GM12878 (cell line): ENCODE results near the gene PHRF1. TPM values are rescaled to one million over a fixed set of nuclear protein-coding genes. Genes with fewer than 3 reads are reported as not detected.

Source experiments
- ATAC-seq: fragments of 200-7000 bp; cut with Tn5 transposase; 3 replicates; pipeline ENCODE4 v1.9.1; 2020; ENCODE audit warnings: mild to moderate bottlenecking, moderate library complexity
- BruUV-seq: library from RNA; stranded (reverse); fragments of 400-500 nt; replicated peaks from 2 replicates; lab custom pipeline; 2021; lab: Mats Ljungman, UMichigan
- CTCF ChIA-PET: fragments of 300-600 bp; sonication (Branson Sonifier 250); formaldehyde crosslinking; extraction: SDS; loops from one replicate; lab custom pipeline; 2021; ENCODE audit warnings: inconsistent platforms; lab: Yijun Ruan, JAX
- POLR2A ChIA-PET: fragments of 350-600 bp; formaldehyde crosslinking; extraction: SDS; loops from one replicate; lab custom pipeline; 2021; ENCODE audit warnings: inconsistent platforms; lab: Charles Lee
- RAD21 ChIA-PET: fragments of 300-600 bp; sonication (Branson Sonifier 250); formaldehyde crosslinking; loops from one replicate; lab custom pipeline; 2023; ENCODE audit warnings: antibody characterized with exemption; ENCODE audit not compliant: unreplicated experiment; lab: Charles Lee
- SMC1A ChIA-PET: fragments of 300-600 bp; sonication (Branson Sonifier 250); formaldehyde crosslinking; loops from one replicate; lab custom pipeline; 2023; ENCODE audit not compliant: unreplicated experiment, uncharacterized antibody; lab: Charles Lee
- DNase-seq: peaks from one replicate; pipeline ENCODE4 v3.0.0-alpha.2; 2011; ENCODE audit warnings: low read depth, low spot score
- FAIRE-seq: peaks from 3 replicates; lab custom pipeline; 2011; peaks lifted over from hg19 to GRCh38; lab: Jason Lieb, UNC
- H2AFZ ChIP-seq: 2 replicates; pipeline ENCODE4 v1.6.0; 2011; ENCODE audit warnings: low read depth, low read length, control low read depth; ENCODE audit not compliant: control insufficient read depth
- H3K27ac ChIP-seq: 2 replicates; pipeline ENCODE4 v1.5.1; 2011; ENCODE audit warnings: control low read depth; ENCODE audit not compliant: control insufficient read depth, insufficient read depth
- H3K27me3 ChIP-seq, 2 experiments: replicated peaks in 1 of 2; 2 replicates each; pipeline versions ENCODE4 v1.6.0 to v1.6.1; 2011; ENCODE audit warnings: low read length in 1 of 2; ENCODE audit not compliant: control insufficient read depth in 2 of 2, insufficient read depth in 2 of 2
- H3K36me3 ChIP-seq, 2 experiments: 2 replicates each; pipeline ENCODE4 v1.5.1; 2011; ENCODE audit warnings: low read length in 1 of 2; ENCODE audit not compliant: control insufficient read depth in 2 of 2, insufficient read depth in 2 of 2
- H3K4me1 ChIP-seq: 2 replicates; pipeline ENCODE4 v1.6.1; 2011; ENCODE audit warnings: mild to moderate bottlenecking, low read length, moderate library complexity, mixed read lengths; ENCODE audit not compliant: control insufficient read depth, insufficient read depth
- H3K4me2 ChIP-seq: 2 replicates; pipeline ENCODE4 v1.6.0; 2011; ENCODE audit warnings: control low read depth; ENCODE audit not compliant: control insufficient read depth, insufficient read depth
- H3K4me3 ChIP-seq: fragments of 200-600 bp; sonication (generic); 2 replicates; pipeline ENCODE4 v1.5.1; 2016
- H3K79me2 ChIP-seq: 2 replicates; pipeline ENCODE4 v1.6.0; 2011; ENCODE audit warnings: low read length; ENCODE audit not compliant: control insufficient read depth, insufficient read depth
- H3K9ac ChIP-seq: 2 replicates; pipeline ENCODE4 v1.8.0; 2011; ENCODE audit warnings: low read length, control low read depth, mixed read lengths; ENCODE audit not compliant: control insufficient read depth, insufficient read depth
- H3K9me3 ChIP-seq: replicated peaks from 3 replicates; pipeline ENCODE4 v1.5.1; 2011; ENCODE audit warnings: mild to moderate bottlenecking, low read length; ENCODE audit not compliant: control insufficient read depth, insufficient read depth
- H4K20me1 ChIP-seq: 2 replicates; pipeline ENCODE4 v1.6.0; 2011; ENCODE audit not compliant: control insufficient read depth, insufficient read depth
- ASH2L ChIP-seq: fragments of 300-600, 200-600 bp; sonication (generic); IDR thresholded peaks from 2 replicates; pipeline ENCODE4 v1.6.1; 2017; ENCODE audit warnings: low read depth, mild to moderate bottlenecking, borderline replicate concordance
- BCL3 ChIP-seq: IDR thresholded peaks from 2 replicates; pipeline ENCODE4 v1.6.1; 2011; ENCODE audit warnings: borderline replicate concordance, low read depth, mild to moderate bottlenecking, moderate library complexity, low read length; ENCODE audit not compliant: insufficient read depth, poor library complexity, severe bottlenecking
- CBFB ChIP-seq: IDR thresholded peaks from 2 replicates; pipeline ENCODE4 v1.6.1; 2016; ENCODE audit warnings: antibody characterized with exemption, low read depth
- DPF2 ChIP-seq: fragments of 450-650 bp; IDR thresholded peaks from 2 replicates; pipeline ENCODE4 v1.6.1; 2017; ENCODE audit warnings: mild to moderate bottlenecking
- HDGF ChIP-seq: fragments of 450-650 bp; IDR thresholded peaks from 2 replicates; pipeline ENCODE4 v1.6.1; 2016; ENCODE audit warnings: antibody characterized with exemption
- MLLT1 ChIP-seq: fragments of 450-650 bp; IDR thresholded peaks from 2 replicates; pipeline ENCODE4 v1.6.1; 2016; ENCODE audit warnings: mild to moderate bottlenecking
- NKRF ChIP-seq: fragments of 450-650 bp; conservative IDR thresholded peaks from 2 replicates; pipeline ENCODE4 v1.6.1; 2017; ENCODE audit warnings: mild to moderate bottlenecking, moderate library complexity
- PAX5 ChIP-seq: IDR thresholded peaks from 2 replicates; pipeline ENCODE4 v1.6.1; 2011; ENCODE audit warnings: low read depth, low read length, borderline replicate concordance
- POLR2A ChIP-seq: IDR thresholded peaks from 2 replicates; pipeline ENCODE4 v1.6.1; 2011; ENCODE audit warnings: low read depth, mild to moderate bottlenecking, low read length
- POLR2AphosphoS5 ChIP-seq: IDR thresholded peaks from 2 replicates; pipeline ENCODE4 v1.6.1; 2011; ENCODE audit warnings: mild to moderate bottlenecking, low read length, inconsistent platforms
- SMARCA5 ChIP-seq: fragments of 450-650 bp; IDR thresholded peaks from 2 replicates; pipeline ENCODE4 v1.6.1; 2017; ENCODE audit warnings: mild to moderate bottlenecking
- STAT1 ChIP-seq: fragments of 450-650 bp; conservative IDR thresholded peaks from 2 replicates; pipeline ENCODE4 v1.6.1; 2014; ENCODE audit warnings: antibody characterized with exemption, mild to moderate bottlenecking
- TARDBP ChIP-seq: IDR thresholded peaks from 2 replicates; pipeline ENCODE4 v1.6.1; 2016; ENCODE audit warnings: borderline replicate concordance
- USF2 ChIP-seq: IDR thresholded peaks from 2 replicates; pipeline ENCODE4 v1.6.1; 2011; ENCODE audit warnings: low read depth, low read length, improper control_type of control experiment, borderline replicate concordance
- YBX1 ChIP-seq: fragments of 450-650 bp; IDR thresholded peaks from 2 replicates; pipeline ENCODE4 v1.6.1; 2016; ENCODE audit warnings: antibody characterized with exemption
- YY1 ChIP-seq: IDR thresholded peaks from 2 replicates; pipeline ENCODE4 v1.6.1; 2011; ENCODE audit warnings: low read depth, mild to moderate bottlenecking, low read length
- ZNF207 ChIP-seq: fragments of 450-650 bp; IDR thresholded peaks from 2 replicates; pipeline ENCODE4 v1.6.1; 2014; ENCODE audit warnings: antibody characterized with exemption, mild to moderate bottlenecking, borderline replicate concordance
- WGBS: methylation state at CpG from one replicate; pipeline ENCODE4 v1.1.6; 2016; ENCODE audit warnings: low lambda C conversion rate; ENCODE audit not compliant: insufficient replicate concordance, insufficient coverage; ENCODE audit errors: missing lambda C conversion rate; 5-methylcytosine and 5-hydroxymethylcytosine counted together
- in situ Hi-C: fragments of 300-500 bp; cut with MboI; formaldehyde crosslinking; loops from 9 replicates; pipeline ENCODE4 v1.14.3; 2018; ENCODE audit warnings: mixed read lengths
- intact Hi-C: fragments of 100-400 bp; cut with micrococcal nuclease; formaldehyde crosslinking; loops from one replicate; pipeline ENCODE4 v1.14.2; 2022; ENCODE audit not compliant: unreplicated experiment
- polyA plus RNA-seq, 11 experiments: library from polyadenylated mRNA; depleted of rRNA in 4 of 11; unstranded in 6 of 11; stranded (reverse) in 5 of 11; fragments of >200 nt; fragmentation: Nextera tagmentation in 4 of 11; fragmentation: Illumina TruSeq in 1 of 11; extraction: Ambion mirVana in 4 of 11; extraction: Trizol in 1 of 11; gene quantifications; 1 replicate in 1 of 11; 2 replicates in 10 of 11; pipeline versions ENCODE4 v1.2.1 to v1.2.3, GENCODE V29; 2011 to 2016; ENCODE audit warnings: inconsistent platforms in 2 of 11, missing spikeins in 2 of 11, low read depth in 1 of 11
- total RNA-seq, 4 experiments: library from RNA; depleted of rRNA in 3 of 4; stranded (reverse); fragments of >200 nt in 3 of 4; fragmentation: Illumina TruSeq in 1 of 4; extraction: Trizol in 1 of 4; gene quantifications; 2 replicates each; pipeline versions ENCODE4 v1.2.1 to v1.2.3, GENCODE V29; 2013 to 2021

Gene PHRF1
- total and polyA plus RNA-seq, 10 of the 15 experiments (the other 5 are each of a cell fraction or from before 2014, with no cell fraction given), result 0.13 to 43.5 (median 15.1) TPM

- no peak for TF ChIP-seq SMARCA5
- TF ChIP-seq USF2, result no peak
- TF ChIP-seq MLLT1, result peak; percentile 81
- TF ChIP-seq DPF2, result no peak
- TF ChIP-seq PAX5, result 0 out of 2 replicates have a peak, but pooled peaks have one; percentile 5
These were observed 37.2 kb downstream of the PHRF1 start (continued) for GRCh38 chr11:613369-613968.

- H3K9ac ChIP-seq, result peak overlapping the region; percentile 91
- ChIA-PET RAD21 (interaction anchor here (0.6 to 1.5 kb wide), 5 partner anchors 38 to 259 kb away, joined by 3 to 5 read pairs (median 4); partner anchors contain the start of genes HRAS and PHRF1), CTCF (interaction anchor here (0.6 to 1.4 kb wide), 2 partner anchors 33 to 82 kb away, joined by 3 to 6 read pairs; partner anchors contain the start of gene TMEM80), SMC1A (interaction anchor here (0.8 kb wide), 1 partner anchor 38 kb away, joined by 3 read pairs; the partner anchor contains the start of gene PHRF1), POLR2A (interaction anchor here (0.8 to 1.4 kb wide), 7 partner anchors 38 to 164 kb away, joined by 3 to 4 read pairs (median 3); partner anchors contain the start of genes HRAS and PHRF1)
- no peaks in the 10 kb centered on the region for H3K27me3 ChIP-seq
- intact Hi-C loops (no loop called here), in situ Hi-C loops (no loop called here)
- peaks cover 11% of the 10 kb centered on the region for H4K20me1 ChIP-seq
- ATAC-seq (peak; percentile 1), DNase-seq (no peak), FAIRE-seq (no peak)
- peaks cover 10 to 40% of the 10 kb centered on the region in 2 experiments; a peak in 3 of 4 replicates for H3K36me3 ChIP-seq
- peak overlapping the region; percentile 100 for H3K27ac ChIP-seq
- H2AFZ ChIP-seq, result no peak overlapping the region
- peak overlapping the region; percentile 90 for H3K4me3 ChIP-seq
- peak overlapping the region; percentile 99 for H3K4me2 ChIP-seq
- no TSS peak for BruUV-seq
- peaks cover 14% of the 10 kb centered on the region for H3K4me1 ChIP-seq
- WGBS, result 51% methylated on average over 14 of the region's 14 CpGs
- no peaks in the 10 kb centered on the region for H3K9me3 ChIP-seq
- peaks cover 26% of the 10 kb centered on the region for H3K79me2 ChIP-seq
- TF ChIP-seq POLR2AphosphoS5, result peak; percentile 43; the same call in 1 of the 2 replicates
- 0 out of 2 replicates have a peak, but pooled peaks have one; percentile 6 for TF ChIP-seq CBFB
- peak; percentile 39 for TF ChIP-seq BCL3
- no peak for TF ChIP-seq ZNF207
- no peak for TF ChIP-seq YY1
- TF ChIP-seq NKRF, result no peak
- no peak for TF ChIP-seq TARDBP
- 0 out of 2 replicates have a peak, but pooled peaks have one; percentile 12 for TF ChIP-seq HDGF
- no peak for TF ChIP-seq ASH2L
- TF ChIP-seq POLR2A, result peak; percentile 70
- TF ChIP-seq YBX1, result no peak
- TF ChIP-seq STAT1, result no peak
These were observed 37.9 kb downstream of the PHRF1 start for GRCh38 chr11:614021-614622.
